H9 (cell line): ENCODE results near the gene SNED1. TPM values are rescaled to one million over a fixed set of nuclear protein-coding genes. Genes with fewer than 3 reads are reported as not detected.

Source experiments
- DNase-seq: peaks from one replicate; pipeline ENCODE4 v3.0.0-alpha.2; 2017
- H2AFZ ChIP-seq: one replicate; pipeline ENCODE4 v1.6.1; 2013; ENCODE audit warnings: mild to moderate bottlenecking, low read length, control low read depth, moderate library complexity
- H2AK5ac ChIP-seq: 2 replicates; pipeline ENCODE4 v1.6.1; 2013; ENCODE audit warnings: low read length, control low read depth, mixed read lengths; ENCODE audit not compliant: insufficient read length
- H2BK120ac ChIP-seq: one replicate; pipeline ENCODE4 v1.6.1; 2013; ENCODE audit warnings: low read depth, mild to moderate bottlenecking, low read length, control low read depth, inconsistent platforms; ENCODE audit not compliant: poor library complexity, severe bottlenecking
- H2BK12ac ChIP-seq: 2 replicates; pipeline ENCODE4 v1.6.1; 2013; ENCODE audit warnings: low read length, control low read depth, mixed read lengths, low read depth; ENCODE audit not compliant: insufficient read length
- H2BK15ac ChIP-seq: 2 replicates; pipeline ENCODE4 v1.6.1; 2013; ENCODE audit warnings: low read depth, low read length, control low read depth
- H2BK20ac ChIP-seq: one replicate; pipeline ENCODE4 v1.6.1; 2013; ENCODE audit warnings: low read depth, mild to moderate bottlenecking, low read length, control low read depth, inconsistent platforms; ENCODE audit not compliant: poor library complexity, severe bottlenecking
- H2BK5ac ChIP-seq: 2 replicates; pipeline ENCODE4 v1.6.1; 2013; ENCODE audit warnings: low read length, control low read depth, mixed read lengths; ENCODE audit not compliant: insufficient read length
- H3K14ac ChIP-seq: 2 replicates; pipeline ENCODE4 v1.6.1; 2013; ENCODE audit warnings: low read length, control low read depth; ENCODE audit not compliant: insufficient read depth
- H3K18ac ChIP-seq: 2 replicates; pipeline ENCODE4 v1.6.1; 2013; ENCODE audit warnings: low read depth, mild to moderate bottlenecking, mixed read lengths, low read length, control low read depth; ENCODE audit not compliant: insufficient read length
- H3K23ac ChIP-seq: 2 replicates; pipeline ENCODE4 v1.6.1; 2013; ENCODE audit warnings: low read length, control low read depth, mixed read lengths, low read depth; ENCODE audit not compliant: insufficient read length
- H3K23me2 ChIP-seq: 2 replicates; pipeline ENCODE4 v1.6.1; 2013; ENCODE audit warnings: low read depth, mild to moderate bottlenecking, mixed read lengths, low read length, control low read depth; ENCODE audit not compliant: insufficient read length, poor library complexity, severe bottlenecking
- H3K27ac ChIP-seq: 2 replicates; pipeline ENCODE4 v1.5.1; 2013; ENCODE audit warnings: low read length, control low read depth, mixed read lengths, low read depth; ENCODE audit not compliant: insufficient read length
- H3K27me3 ChIP-seq: 2 replicates; pipeline ENCODE4 v1.6.1; 2013; ENCODE audit warnings: low read length, control low read depth, inconsistent platforms; ENCODE audit not compliant: insufficient read depth
- H3K4ac ChIP-seq: 2 replicates; pipeline ENCODE4 v1.6.1; 2013; ENCODE audit warnings: low read depth, mild to moderate bottlenecking, control low read depth, inconsistent platforms, low read length, moderate library complexity
- H3K4me1 ChIP-seq: 2 replicates; pipeline ENCODE4 v1.6.1; 2013; ENCODE audit warnings: low read length, control low read depth, inconsistent platforms; ENCODE audit not compliant: insufficient read depth
- H3K4me2 ChIP-seq: 2 replicates; pipeline ENCODE4 v1.6.1; 2013; ENCODE audit warnings: low read length, control low read depth, mixed read lengths; ENCODE audit not compliant: insufficient read length, insufficient read depth
- H3K56ac ChIP-seq: 2 replicates; pipeline ENCODE4 v1.6.1; 2013; ENCODE audit warnings: low read depth, mild to moderate bottlenecking, mixed read lengths, low read length, control low read depth; ENCODE audit not compliant: insufficient read length
- H3K79me1 ChIP-seq: 2 replicates; pipeline ENCODE4 v1.6.1; 2013; ENCODE audit warnings: low read depth, mild to moderate bottlenecking, moderate library complexity, low read length, control low read depth, inconsistent platforms; ENCODE audit not compliant: insufficient read depth, poor library complexity, severe bottlenecking
- H3K79me2 ChIP-seq: 2 replicates; pipeline ENCODE4 v1.6.1; 2013; ENCODE audit warnings: low read length, control low read depth, inconsistent platforms; ENCODE audit not compliant: insufficient read depth
- H3K9ac ChIP-seq: 2 replicates; pipeline ENCODE4 v1.6.1; 2013; ENCODE audit warnings: low read length, control low read depth, mixed read lengths; ENCODE audit not compliant: insufficient read length; ENCODE audit errors: extremely low read depth
- H3K9me3 ChIP-seq: one replicate; pipeline ENCODE4 v1.6.1; 2013; ENCODE audit warnings: low read depth, low read length, inconsistent platforms; ENCODE audit not compliant: control insufficient read depth
- H3T11ph ChIP-seq: one replicate; pipeline ENCODE4 v1.6.1; 2013; ENCODE audit warnings: mild to moderate bottlenecking, low read length, control low read depth, inconsistent platforms
- H4K20me1 ChIP-seq: one replicate; pipeline ENCODE4 v1.6.1; 2013; ENCODE audit not compliant: control insufficient read depth, insufficient read length, insufficient read depth
- H4K5ac ChIP-seq: 2 replicates; pipeline ENCODE4 v1.6.1; 2013; ENCODE audit warnings: low read depth, mild to moderate bottlenecking, mixed read lengths, low read length, control low read depth; ENCODE audit not compliant: insufficient read length
- H4K8ac ChIP-seq: replicated peaks from 2 replicates; pipeline ENCODE4 v1.6.1; 2013; ENCODE audit warnings: low read length, control low read depth, mixed read lengths, low read depth; ENCODE audit not compliant: insufficient read length
- H4K91ac ChIP-seq: 2 replicates; pipeline ENCODE4 v1.6.1; 2013; ENCODE audit warnings: low read depth, mild to moderate bottlenecking, moderate library complexity, mixed read lengths, low read length, control low read depth; ENCODE audit not compliant: insufficient read length
- H3K27ac Mint-ChIP-seq, 3 experiments: 2 replicates in 2 of 3; 3 replicates in 1 of 3; pipeline ENCODE4 v1.8.0; 2020 to 2021; ENCODE audit warnings: mixed read lengths in 3 of 3, mild to moderate bottlenecking in 1 of 3, moderate library complexity in 1 of 3
- H3K27me3 Mint-ChIP-seq: 2 replicates; pipeline ENCODE4 v1.8.0; 2021; ENCODE audit warnings: low read depth, mild to moderate bottlenecking, moderate library complexity, mixed read lengths
- H3K36me3 Mint-ChIP-seq, 3 experiments: 2 replicates in 2 of 3; 3 replicates in 1 of 3; pipeline ENCODE4 v1.8.0; 2020 to 2021; ENCODE audit warnings: low read depth in 3 of 3, mixed read lengths in 3 of 3; ENCODE audit not compliant: insufficient read depth in 1 of 3
- H3K4me1 Mint-ChIP-seq, 2 experiments: 2 replicates each; pipeline ENCODE4 v1.8.0; 2020; ENCODE audit warnings: mixed read lengths in 2 of 2
- H3K4me3 Mint-ChIP-seq, 2 experiments: 2 replicates in 1 of 2; 3 replicates in 1 of 2; pipeline ENCODE4 v1.8.0; 2020 to 2021; ENCODE audit warnings: mild to moderate bottlenecking in 2 of 2, mixed read lengths in 2 of 2, moderate library complexity in 1 of 2
- H3K9me3 Mint-ChIP-seq, 2 experiments: 2 replicates in 1 of 2; 3 replicates in 1 of 2; pipeline ENCODE4 v1.8.0; 2020; ENCODE audit warnings: mild to moderate bottlenecking in 2 of 2, mixed read lengths in 2 of 2, moderate library complexity in 1 of 2
- CTCF ChIP-seq: fragments of 200-600 bp; sonication (generic); conservative IDR thresholded peaks from 3 replicates; pipeline ENCODE4 v1.8.0; 2021; ENCODE audit warnings: antibody characterized with exemption, mild to moderate bottlenecking
- WGBS: extraction: QIAGEN DNeasy Blood & Tissue Kit; methylation state at CpG from one replicate; pipeline ENCODE4 v1.1.7; 2013; ENCODE audit warnings: missing lambda C conversion rate, low lambda C conversion rate, mixed read lengths; ENCODE audit not compliant: insufficient read length; ENCODE audit errors: extremely low coverage; 5-methylcytosine and 5-hydroxymethylcytosine counted together
- total RNA-seq: library from RNA; stranded (reverse); gene quantifications from 2 replicates; pipeline ENCODE4 v1.2.1, GENCODE V29; 2021

SNED1 gene
- total RNA-seq, 1 experiment from 2014 or later, result 2.5 TPM

GRCh38 chr2:240991378-240992263 lies 6.8 kb upstream of the SNED1 start:
- H3K56ac ChIP-seq, result no peak overlapping the region
- no peak overlapping the region for H2BK5ac ChIP-seq
- Mint-ChIP-seq H3K27ac (no peak overlapping the region), H3K9me3 (no peaks in the 10 kb centered on the region), H3K4me3 (no peak overlapping the region), H3K27me3 (no peaks in the 10 kb centered on the region), H3K4me1 (no peaks in the 10 kb centered on the region), H3K36me3 (no peaks in the 10 kb centered on the region)
- no peaks in the 10 kb centered on the region for H3K9me3 ChIP-seq
- no peak overlapping the region for H4K5ac ChIP-seq
- H3K18ac ChIP-seq, result no peak overlapping the region
- no peak overlapping the region for H2BK15ac ChIP-seq
- H3K23me2 ChIP-seq, result no peaks in the 10 kb centered on the region
- no peaks in the 10 kb centered on the region for H4K20me1 ChIP-seq
- no peak overlapping the region for H2BK20ac ChIP-seq
- no peak overlapping the region for H3K14ac ChIP-seq
- H3K79me1 ChIP-seq, result no peaks in the 10 kb centered on the region
- H4K8ac ChIP-seq, result no peak overlapping the region
- H3T11ph ChIP-seq, result no peak overlapping the region
- no CpG with 5 or more reads among the region's 33 CpGs for whole genome bisulfite sequencing
- no peak overlapping the region for H3K23ac ChIP-seq
- H3K27ac ChIP-seq, result no peak overlapping the region
- no peak for TF ChIP-seq CTCF
- H2AFZ ChIP-seq, result no peak overlapping the region
- no peaks in the 10 kb centered on the region for H3K27me3 ChIP-seq
- no peak overlapping the region for H2AK5ac ChIP-seq
- DNase-seq, result peak; percentile 42
- H3K79me2 ChIP-seq, result no peaks in the 10 kb centered on the region
- no peak overlapping the region for H3K4ac ChIP-seq
- H4K91ac ChIP-seq, result no peak overlapping the region
- H2BK120ac ChIP-seq, result no peak overlapping the region
- H2BK12ac ChIP-seq, result no peak overlapping the region
- H3K4me2 ChIP-seq, result no peak overlapping the region
- no peaks in the 10 kb centered on the region for H3K4me1 ChIP-seq
- H3K9ac ChIP-seq, result no peak overlapping the region
